Skeletal muscle tissue (tissue), 4 donors: ENCODE data around the gene AFAP1. TPM values are rescaled to one million over a fixed set of nuclear protein-coding genes. Genes with fewer than 3 reads are reported as not detected.

Source experiments
- H3K27ac ChIP-seq: one replicate; pipeline ENCODE4 v1.7.0; 2013; ENCODE audit warnings: mild to moderate bottlenecking, low read depth, low read length, inconsistent platforms
- H3K27me3 ChIP-seq, 3 donors: one replicate each; pipeline ENCODE4 v1.7.0; 2013; ENCODE audit warnings: low read length in 3 of 3; ENCODE audit not compliant: control insufficient read depth in 3 of 3, insufficient read depth in 3 of 3
- H3K36me3 ChIP-seq, 3 donors: one replicate each; pipeline ENCODE4 v1.7.0; 2013; ENCODE audit warnings: low read length in 3 of 3; ENCODE audit not compliant: control insufficient read depth in 3 of 3, insufficient read depth in 3 of 3
- H3K4me1 ChIP-seq, 3 donors: one replicate each; pipeline ENCODE4 v1.7.0; 2013; ENCODE audit warnings: low read length in 3 of 3, mild to moderate bottlenecking in 3 of 3; ENCODE audit not compliant: control insufficient read depth in 3 of 3, insufficient read depth in 3 of 3
- H3K4me3 ChIP-seq, 3 donors: one replicate each; pipeline ENCODE4 v1.7.0; 2013; ENCODE audit warnings: low read length in 3 of 3
- H3K9ac ChIP-seq, 3 donors: one replicate each; pipeline ENCODE4 v1.7.0; 2013; ENCODE audit warnings: low read length in 3 of 3, mild to moderate bottlenecking in 3 of 3, moderate library complexity in 2 of 3, low read depth in 1 of 3
- H3K9me3 ChIP-seq, 3 donors: one replicate each; pipeline ENCODE4 v1.7.0; 2013; ENCODE audit warnings: low read length in 3 of 3; ENCODE audit not compliant: control insufficient read depth in 3 of 3
- total RNA-seq: library from RNA; depleted of rRNA; stranded (reverse); fragments of >200 nt; gene quantifications from one replicate; pipeline ENCODE4 v1.2.3, GENCODE V29; 2014
- donor health status: Osteomylitis.

AFAP1 gene
- total RNA-seq, 1 donor from 2014 or later: 29.2 TPM

GRCh38 chr4:7886007-7886973 lies 53.4 kb downstream of the AFAP1 start:
- H3K4me1 ChIP-seq: peaks cover 0 to 2% (median 0%) of the 10 kb centered on the region in 3 donors
- H3K9ac ChIP-seq: no peak overlapping the region
- H3K27me3 ChIP-seq: no peaks in the 10 kb centered on the region
- no peak overlapping the region for H3K27ac ChIP-seq
- H3K9me3 ChIP-seq: no peaks in the 10 kb centered on the region
- no peak overlapping the region for H3K4me3 ChIP-seq
- no peaks in the 10 kb centered on the region for H3K36me3 ChIP-seq

- Histone ChIP-seq H3K9me3 (no peaks in the 10 kb centered on the region), H3K4me3 (no peak overlapping the region), H3K27ac (no peak overlapping the region), H3K27me3 (no peaks in the 10 kb centered on the region), H3K36me3 (no peaks in the 10 kb centered on the region), H3K9ac (no peak overlapping the region), H3K4me1 (peaks cover 0 to 2% (median 0%) of the 10 kb centered on the region in 3 donors)
These were observed 54.2 kb downstream of the AFAP1 start for GRCh38 chr4:7885216-7886006.

- Histone ChIP-seq H3K9me3 (no peaks in the 10 kb centered on the region), H3K4me1 (peaks cover 0 to 5% (median 2%) of the 10 kb centered on the region in 3 donors), H3K27ac (no peak overlapping the region), H3K4me3 (no peak overlapping the region), H3K9ac (no peak overlapping the region), H3K27me3 (no peaks in the 10 kb centered on the region), H3K36me3 (no peaks in the 10 kb centered on the region)
These were observed 59.0 kb downstream of the AFAP1 start for GRCh38 chr4:7880683-7881082.

- H3K9me3 ChIP-seq: no peaks in the 10 kb centered on the region
- no peak overlapping the region for H3K9ac ChIP-seq
- H3K4me3 ChIP-seq: no peak overlapping the region
- no peaks in the 10 kb centered on the region for H3K27me3 ChIP-seq
- H3K4me1 ChIP-seq: peaks cover 0 to 5% (median 2%) of the 10 kb centered on the region in 3 donors
- H3K27ac ChIP-seq: no peak overlapping the region
- no peaks in the 10 kb centered on the region for H3K36me3 ChIP-seq
These were observed 60.5 kb downstream of the AFAP1 start for GRCh38 chr4:7879127-7879526.

- Histone ChIP-seq H3K9ac (no peak overlapping the region), H3K9me3 (no peaks in the 10 kb centered on the region), H3K27ac (no peak overlapping the region), H3K27me3 (no peaks in the 10 kb centered on the region), H3K4me3 (no peak overlapping the region), H3K4me1 (peaks cover 0 to 5% (median 2%) of the 10 kb centered on the region in 3 donors), H3K36me3 (no peaks in the 10 kb centered on the region)
These were observed 61.3 kb downstream of the AFAP1 start for GRCh38 chr4:7878323-7878722.

- Histone ChIP-seq H3K4me1 (peaks cover 5 to 10% (median 5%) of the 10 kb centered on the region in 3 donors), H3K4me3 (no peak overlapping the region), H3K9me3 (no peaks in the 10 kb centered on the region), H3K9ac (no peak overlapping the region), H3K27ac (peak overlapping the region; percentile 1), H3K27me3 (no peaks in the 10 kb centered on the region), H3K36me3 (no peaks in the 10 kb centered on the region)
These were observed 62.5 kb downstream of the AFAP1 start for GRCh38 chr4:7877176-7877575.

- Histone ChIP-seq H3K27me3 (no peaks in the 10 kb centered on the region), H3K4me1 (peaks cover 12 to 19% (median 12%) of the 10 kb centered on the region in 3 donors), H3K9me3 (no peaks in the 10 kb centered on the region), H3K27ac (peak overlapping the region; percentile 1), H3K36me3 (no peaks in the 10 kb centered on the region), H3K9ac (no peak overlapping the region), H3K4me3 (no peak overlapping the region)
These were observed 63.3 kb downstream of the AFAP1 start for GRCh38 chr4:7876201-7876875.

GRCh38 chr4:7874838-7875237 lies 64.8 kb downstream of the AFAP1 start:
- no peaks in the 10 kb centered on the region for H3K27me3 ChIP-seq
- no peaks in the 10 kb centered on the region for H3K9me3 ChIP-seq
- no peak overlapping the region for H3K4me3 ChIP-seq
- H3K4me1 ChIP-seq: peaks cover 18 to 26% (median 20%) of the 10 kb centered on the region in 3 donors
- H3K9ac ChIP-seq: no peak overlapping the region
- H3K27ac ChIP-seq: no peak overlapping the region
- H3K36me3 ChIP-seq: no peaks in the 10 kb centered on the region

- H3K4me3 ChIP-seq: no peak overlapping the region
- no peak overlapping the region for H3K27ac ChIP-seq
- H3K36me3 ChIP-seq: no peaks in the 10 kb centered on the region
- H3K9me3 ChIP-seq: no peaks in the 10 kb centered on the region
- H3K27me3 ChIP-seq: no peaks in the 10 kb centered on the region
- no peak overlapping the region for H3K9ac ChIP-seq
- peaks cover 18 to 23% (median 20%) of the 10 kb centered on the region in 3 donors for H3K4me1 ChIP-seq
These were observed 65.8 kb downstream of the AFAP1 start for GRCh38 chr4:7873881-7874280.
